ENCODE data around the gene PLA2R1.
"Not testable (repeated sequence)": the region's sequence is repeated elsewhere in the genome, so short reads cannot be mapped to it uniquely, and the experiment has no call there.

PLA2R1 gene

GRCh38 chr2:160063271-160063670 lies 856 bp upstream of the PLA2R1 start:
- no peak for DNase-seq

- no peak for DNase-seq
Measured at GRCh38 chr2:160061944-160062291, 497 bp downstream of the PLA2R1 start.

- no peak for DNase-seq
Measured at GRCh38 chr2:160061533-160061932, 882 bp downstream of the PLA2R1 start.

- DNase-seq = no peak
Measured at GRCh38 chr2:160060297-160060696, 2.1 kb downstream of the PLA2R1 start.

GRCh38 chr2:160057356-160057755 lies 5.1 kb downstream of the PLA2R1 start:
- no peak for DNase-seq

- no peak for DNase-seq
Measured at GRCh38 chr2:160055726-160056108, 6.7 kb downstream of the PLA2R1 start.

GRCh38 chr2:160054984-160055725 lies 7.3 kb downstream of the PLA2R1 start:
- no peak for DNase-seq

GRCh38 chr2:160053946-160054345 lies 8.5 kb downstream of the PLA2R1 start:
- no peak for DNase-seq

GRCh38 chr2:160052531-160052930 lies 9.9 kb downstream of the PLA2R1 start:
- no peak for DNase-seq

GRCh38 chr2:160051371-160051800 lies 11.0 kb downstream of the PLA2R1 start:
- no peak for DNase-seq

GRCh38 chr2:160050147-160050546 lies 12.3 kb downstream of the PLA2R1 start:
- no peak for DNase-seq

GRCh38 chr2:160045703-160046210 lies 16.7 kb downstream of the PLA2R1 start:
- DNase-seq = no peak

GRCh38 chr2:160044728-160045127 lies 17.7 kb downstream of the PLA2R1 start:
- DNase-seq = no peak

- no peak for DNase-seq
Measured at GRCh38 chr2:160043265-160043664, 19.1 kb downstream of the PLA2R1 start.

- DNase-seq = no peak
Measured at GRCh38 chr2:160042054-160042453, 20.4 kb downstream of the PLA2R1 start.

GRCh38 chr2:160041091-160041490 lies 21.3 kb downstream of the PLA2R1 start:
- no peak for DNase-seq

- DNase-seq = no peak
Measured at GRCh38 chr2:160039166-160039903, 23.1 kb downstream of the PLA2R1 start.

GRCh38 chr2:160038662-160039061 lies 23.8 kb downstream of the PLA2R1 start:
- not testable (repeated sequence) for DNase-seq

GRCh38 chr2:160036736-160037135 lies 25.7 kb downstream of the PLA2R1 start:
- DNase-seq = no peak

GRCh38 chr2:160035125-160035524 lies 27.3 kb downstream of the PLA2R1 start:
- DNase-seq = no peak

GRCh38 chr2:160034396-160034795 lies 28.0 kb downstream of the PLA2R1 start:
- DNase-seq = no peak

GRCh38 chr2:160033732-160034392 lies 28.6 kb downstream of the PLA2R1 start:
- no peak for DNase-seq

GRCh38 chr2:160029270-160029628 lies 33.2 kb downstream of the PLA2R1 start:
- DNase-seq = no peak

Data from activated CD8-positive, alpha-beta memory T cell treated with anti-CD3 and anti-CD28 coated beads, Interleukin-2, amount 50 U/mL, for 4 hours (primary cell).